GM23248 (cell line): Measurements from ENCODE around the gene GPM6B.

Source experiments
- EZH2 ChIP-seq: fragments of 200-600 bp; sonication (generic); IDR thresholded peaks from 2 replicates; pipeline ENCODE4 v1.6.1; 2018; ENCODE audit warnings: antibody characterized with exemption, mild to moderate bottlenecking; ENCODE audit not compliant: insufficient read depth, poor library complexity, severe bottlenecking
- EZH2phosphoT487 ChIP-seq: fragments of 200-600 bp; sonication (generic); IDR thresholded peaks from 2 replicates; pipeline ENCODE4 v1.6.1; 2018; ENCODE audit warnings: antibody characterized with exemption, moderate library complexity, mild to moderate bottlenecking, low read depth; ENCODE audit not compliant: insufficient read depth

GRCh38 chrX:13775837-13776236, 41.1 kb downstream of the GPM6B start:
- no peak for TF ChIP-seq EZH2
- TF ChIP-seq EZH2phosphoT487: no peak
